Measurements from ENCODE around the gene TRABD2B.

Gene TRABD2B

GRCh38 chr1:47791879-47792608, 205.1 kb downstream of the TRABD2B start:
- no peak for DNase-seq

DNA sequence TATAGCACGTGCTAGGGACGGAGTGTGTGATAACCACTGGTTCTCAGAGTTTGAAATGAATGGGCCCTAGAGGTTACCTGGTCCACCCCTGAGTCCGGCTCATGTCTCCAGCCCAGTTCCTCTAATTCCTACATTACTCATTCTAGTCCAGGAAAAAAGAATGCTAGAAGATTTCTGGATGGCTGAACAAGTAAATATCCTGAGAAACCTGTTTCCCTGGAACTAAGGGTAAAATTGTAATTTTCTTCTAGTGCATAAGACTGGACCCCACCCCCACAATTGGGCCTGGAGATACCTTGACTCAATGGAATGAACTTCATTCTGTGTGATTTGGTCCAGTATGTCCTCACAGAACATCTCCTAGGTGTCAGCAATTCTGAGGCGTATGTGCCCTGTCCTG, 208.4 kb downstream of the TRABD2B start:
- no peak for DNase-seq

GRCh38 chr1:47787560-47787959, 209.6 kb downstream of the TRABD2B start:
- no peak for DNase-seq

DNA sequence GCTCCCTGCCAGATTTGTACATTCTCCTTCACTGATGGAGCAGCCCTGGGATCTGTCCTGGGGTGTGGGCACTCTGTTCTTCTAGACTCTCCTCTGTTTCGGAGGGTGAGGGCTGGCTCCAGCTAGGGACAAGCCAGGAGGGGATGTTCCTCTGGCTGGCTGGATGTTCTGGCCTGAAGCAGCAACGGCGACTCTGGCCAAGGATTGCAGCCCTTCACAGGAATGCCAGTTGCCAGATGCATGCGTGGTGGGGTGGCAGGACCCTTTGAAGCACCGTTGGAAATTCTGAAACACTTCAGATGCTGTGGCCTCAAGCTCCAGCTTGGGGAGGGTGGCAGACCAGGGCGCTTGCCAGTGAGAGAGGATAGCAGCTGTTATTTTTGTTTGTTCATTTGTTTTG, 210.9 kb downstream of the TRABD2B start:
- DNase-seq: no peak

GRCh38 chr1:47785561-47786271, 211.5 kb downstream of the TRABD2B start:
- DNase-seq: no peak

GRCh38 chr1:47785118-47785517, 212.1 kb downstream of the TRABD2B start:
- no peak for DNase-seq

DNA sequence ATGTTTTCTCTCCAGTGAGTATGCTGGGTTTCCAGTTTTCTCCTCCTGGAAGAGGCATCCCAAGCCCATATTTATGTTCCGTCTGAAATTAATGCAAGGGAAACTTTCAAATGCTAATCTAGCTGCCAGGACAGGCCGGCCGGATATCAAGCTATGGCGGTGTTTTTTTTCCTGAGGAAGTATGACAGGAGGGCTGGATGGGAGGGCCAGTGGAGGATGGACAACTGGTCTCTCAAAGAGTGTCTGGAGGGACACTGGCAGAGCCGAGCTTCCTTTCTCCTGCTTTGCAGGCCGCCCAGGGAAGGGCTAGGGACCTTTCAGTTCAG, 212.7 kb downstream of the TRABD2B start:
- DNase-seq: no peak

DNA sequence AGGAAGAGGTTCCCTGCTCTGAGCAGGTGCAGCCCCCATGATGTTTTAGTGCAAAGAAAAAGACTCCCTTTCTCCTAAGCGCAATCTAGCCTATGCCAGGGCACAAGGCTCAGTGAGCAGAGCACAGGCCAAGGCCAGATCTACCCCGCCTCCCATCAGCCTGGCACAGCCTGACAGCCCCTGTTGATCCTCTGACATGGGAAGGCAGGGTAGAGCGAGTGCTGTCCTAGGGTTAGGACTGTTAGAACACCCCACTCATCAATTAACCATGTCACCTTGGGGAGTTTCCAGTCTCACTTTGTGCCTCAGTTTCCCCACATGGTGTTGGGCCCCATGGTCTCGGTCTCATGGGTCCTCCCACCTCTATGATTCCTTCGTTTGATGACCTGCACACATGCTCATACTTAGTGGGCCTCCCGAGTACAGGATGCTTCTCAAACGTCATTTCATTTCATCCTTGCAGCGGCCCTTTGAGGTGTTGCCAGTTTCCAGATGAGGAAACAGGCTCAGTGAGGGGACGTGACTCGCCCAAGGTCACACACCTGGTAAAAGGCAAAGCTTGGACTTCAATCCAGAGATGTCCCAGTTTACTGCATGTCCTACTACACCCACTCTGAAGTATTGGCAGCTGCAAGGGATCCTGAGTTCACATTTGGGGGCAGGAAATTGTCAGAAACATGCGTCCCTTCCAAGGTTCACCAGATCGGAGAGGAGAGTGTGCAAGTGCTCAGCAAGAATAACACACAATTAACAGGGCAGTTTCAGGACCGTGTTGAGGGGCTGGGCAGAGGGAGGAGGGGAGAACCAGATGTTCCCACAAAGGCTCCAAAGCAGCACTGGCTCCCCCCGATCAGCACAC, 213.3 kb downstream of the TRABD2B start:
- no peak for DNase-seq

DNA sequence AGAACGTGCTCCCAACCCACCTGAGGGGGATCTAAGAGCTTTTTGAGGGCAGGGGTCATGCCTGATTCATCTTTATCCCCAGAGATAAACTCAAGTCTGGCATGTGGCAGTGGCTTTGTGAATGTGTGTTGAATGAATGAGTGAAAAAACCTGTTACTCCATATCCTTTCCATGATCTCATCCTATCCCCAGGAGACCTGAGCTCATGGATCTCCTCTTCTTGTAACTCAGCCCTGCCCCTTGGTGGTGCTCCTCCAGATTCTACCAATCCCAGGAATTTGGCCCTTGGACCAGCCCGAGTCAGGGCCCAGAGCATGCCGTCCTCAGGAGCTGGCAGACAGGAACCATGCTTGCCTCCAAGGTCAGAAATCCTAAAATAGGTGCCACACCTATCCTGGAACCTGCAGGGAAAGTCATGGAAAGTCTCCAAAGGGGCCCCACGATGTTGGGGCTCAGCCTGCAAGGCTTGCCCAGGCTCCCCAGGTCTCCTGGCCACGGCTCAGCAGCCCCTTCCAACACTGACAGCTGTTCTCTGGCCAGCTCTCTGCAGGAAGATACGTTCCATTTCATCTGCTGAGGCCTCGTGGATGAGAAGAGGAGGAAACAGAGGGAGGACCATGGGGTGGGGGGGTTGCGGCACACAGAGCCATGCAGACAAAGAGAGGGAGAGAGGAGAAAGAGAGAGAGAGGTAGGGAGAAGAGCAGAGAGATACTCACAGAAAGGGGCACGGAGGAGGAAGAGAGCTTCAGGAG, 214.6 kb downstream of the TRABD2B start:
- peak; percentile 51 for DNase-seq

- DNase-seq: no peak
These were observed 215.8 kb downstream of the TRABD2B start for GRCh38 chr1:47781171-47781959.

DNA sequence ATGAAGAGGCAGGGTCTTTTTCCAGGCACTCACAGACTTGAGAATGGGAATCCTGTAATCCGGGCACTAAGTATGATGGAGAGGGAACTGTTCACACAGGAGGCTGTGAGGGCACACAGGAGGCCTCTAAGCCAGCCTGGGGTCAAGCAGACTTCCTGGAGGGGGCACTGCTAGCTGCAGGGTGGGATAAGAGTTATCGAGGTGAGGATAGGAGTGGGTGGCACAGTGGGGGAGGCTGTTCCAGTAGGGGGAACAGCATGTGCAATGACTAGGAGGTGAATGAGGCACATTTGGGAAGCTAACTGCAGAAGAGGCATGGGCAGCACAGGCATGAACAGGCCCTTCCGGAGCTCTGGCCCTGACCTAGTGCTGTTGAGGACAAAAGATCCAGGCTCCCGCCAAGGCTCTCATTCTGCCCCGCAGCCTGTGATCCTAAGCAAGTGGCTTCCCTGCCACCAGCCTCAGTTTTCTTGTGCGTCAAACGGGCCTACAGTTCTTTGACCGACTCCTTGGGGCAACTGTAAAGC, 216.7 kb downstream of the TRABD2B start:
- no peak for DNase-seq

- no peak for DNase-seq
These were observed 217.6 kb downstream of the TRABD2B start for GRCh38 chr1:47779613-47780012.

DNA sequence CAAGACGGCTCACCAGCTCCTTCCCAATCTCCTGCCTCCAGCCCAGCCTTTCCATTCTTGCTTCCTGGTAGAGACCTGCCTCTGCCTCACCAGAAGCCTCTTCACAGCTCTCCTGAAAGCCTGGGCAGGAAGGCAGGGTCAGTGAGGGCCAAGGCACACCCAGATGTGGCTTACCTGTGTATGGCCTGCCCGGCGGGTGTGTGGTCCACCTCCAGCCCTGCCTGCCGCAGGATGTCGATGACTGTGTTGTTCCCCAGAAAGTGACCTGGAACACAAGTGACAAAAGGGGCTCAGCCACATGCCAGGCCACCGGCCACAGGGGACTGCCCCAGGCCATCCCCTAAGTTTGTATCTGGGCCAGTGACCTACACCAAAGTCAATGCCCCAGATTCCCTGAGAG, 218.9 kb downstream of the TRABD2B start:
- no peak for DNase-seq

- DNase-seq: no peak
These were observed 219.9 kb downstream of the TRABD2B start for GRCh38 chr1:47777322-47777721.

DNA sequence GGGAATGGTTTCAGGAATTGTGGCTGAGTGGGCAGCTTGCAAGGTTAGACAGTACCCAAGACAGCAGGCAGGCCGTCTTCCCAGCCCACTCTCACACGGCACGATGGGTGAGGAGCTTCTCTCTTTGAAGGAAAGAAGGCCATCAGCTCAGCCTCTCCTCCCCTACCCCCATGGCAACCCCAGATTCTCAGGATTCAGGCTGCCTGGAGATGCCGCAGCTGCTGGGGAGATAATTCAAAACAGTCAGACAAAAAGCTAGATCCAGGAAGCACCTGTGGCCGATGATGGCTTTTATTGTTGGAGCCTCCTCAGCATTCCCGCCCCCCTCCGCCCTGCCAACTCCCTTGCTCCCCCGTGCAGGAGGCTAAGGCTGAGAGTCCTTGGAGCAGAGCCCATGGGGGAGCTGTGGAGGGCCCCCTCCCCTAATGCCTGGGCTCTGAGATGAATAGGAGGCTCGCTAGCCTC, 220.5 kb downstream of the TRABD2B start:
- DNase-seq: no peak

- no peak for DNase-seq
These were observed 222.0 kb downstream of the TRABD2B start for GRCh38 chr1:47774986-47775834.

DNA sequence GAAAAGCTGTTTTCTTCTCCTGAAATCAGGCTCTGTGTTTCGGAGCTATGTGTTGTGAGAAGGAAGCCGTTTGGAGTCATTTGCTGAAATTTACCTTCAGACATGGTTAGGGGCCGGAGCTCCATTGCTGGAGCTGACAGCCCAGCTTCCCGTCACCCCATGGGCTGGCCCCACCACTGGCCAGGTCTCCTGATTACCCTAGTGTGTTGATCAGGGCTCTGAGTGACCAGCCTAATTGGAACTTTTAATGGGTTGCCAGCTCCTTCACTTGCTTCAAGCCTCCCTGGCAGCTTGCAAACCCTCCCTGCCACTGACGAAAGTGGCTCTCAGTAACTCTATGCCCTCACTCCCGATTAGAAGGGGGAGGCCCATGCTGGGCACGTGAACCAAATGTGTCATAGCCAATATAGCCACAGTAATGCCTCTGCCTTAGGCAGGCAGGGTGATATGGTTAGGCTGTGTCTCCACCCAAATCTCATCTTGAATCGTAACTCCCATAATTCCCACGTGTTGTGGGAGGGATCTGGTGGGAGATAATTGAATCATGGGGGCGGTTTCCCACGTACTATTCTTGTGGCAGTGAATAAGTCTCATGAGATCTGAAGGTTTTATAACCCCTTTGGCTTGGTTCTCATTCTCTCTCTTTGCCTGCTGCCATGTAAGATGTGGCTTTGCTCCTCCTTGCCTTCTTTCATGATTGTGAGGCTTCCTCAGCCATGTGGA, 224.1 kb downstream of the TRABD2B start:
- DNase-seq: no peak

DNA sequence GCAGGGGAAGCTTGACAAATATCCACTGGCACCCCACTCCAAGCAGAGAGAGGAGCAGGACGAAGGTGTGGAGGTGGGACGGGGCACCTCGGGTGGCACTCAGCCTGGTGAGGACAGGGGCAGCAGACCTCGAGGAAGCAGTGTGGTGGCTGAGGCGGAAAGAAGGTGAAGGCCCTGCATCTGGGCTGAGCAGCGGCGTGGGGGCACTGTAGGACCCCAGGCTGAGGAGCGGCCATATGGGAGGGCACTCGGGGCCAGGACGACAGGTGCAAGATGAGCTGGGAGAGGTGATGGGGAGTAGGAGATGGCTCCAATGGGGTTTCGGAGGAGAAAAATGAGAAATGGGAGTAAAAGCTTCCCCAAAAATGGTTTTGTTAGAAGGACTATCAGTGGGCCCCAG, 224.9 kb downstream of the TRABD2B start:
- DNase-seq: no peak

- no peak for DNase-seq
These were observed 225.4 kb downstream of the TRABD2B start for GRCh38 chr1:47771751-47772150.

GRCh38 chr1:47769983-47770382, 227.2 kb downstream of the TRABD2B start:
- DNase-seq: no peak
